MM.1S (cell line): Measurements from ENCODE around the gene LRRC18.

Experiments
- EZH2 ChIP-seq: fragments of 300-600 bp; sonication (generic); optimal IDR thresholded peaks from 2 replicates; pipeline ENCODE3; 2017; ENCODE audit warnings: low read depth, mild to moderate bottlenecking, antibody characterized with exemption, low read length, mixed read lengths
- EZH2phosphoT487 ChIP-seq: fragments of 300-600 bp; sonication (generic); IDR thresholded peaks from 2 replicates; pipeline ENCODE4 v1.6.1; 2018; ENCODE audit warnings: antibody characterized with exemption, low read length
- TF ChIP-seq, protein P1 (sequence below): fragments of 300-600 bp; sonication (generic); IDR thresholded peaks from 2 replicates; pipeline ENCODE4 v1.5.1; 2016; ENCODE audit warnings: antibody characterized with exemption, low read length, mixed read lengths

DNA sequence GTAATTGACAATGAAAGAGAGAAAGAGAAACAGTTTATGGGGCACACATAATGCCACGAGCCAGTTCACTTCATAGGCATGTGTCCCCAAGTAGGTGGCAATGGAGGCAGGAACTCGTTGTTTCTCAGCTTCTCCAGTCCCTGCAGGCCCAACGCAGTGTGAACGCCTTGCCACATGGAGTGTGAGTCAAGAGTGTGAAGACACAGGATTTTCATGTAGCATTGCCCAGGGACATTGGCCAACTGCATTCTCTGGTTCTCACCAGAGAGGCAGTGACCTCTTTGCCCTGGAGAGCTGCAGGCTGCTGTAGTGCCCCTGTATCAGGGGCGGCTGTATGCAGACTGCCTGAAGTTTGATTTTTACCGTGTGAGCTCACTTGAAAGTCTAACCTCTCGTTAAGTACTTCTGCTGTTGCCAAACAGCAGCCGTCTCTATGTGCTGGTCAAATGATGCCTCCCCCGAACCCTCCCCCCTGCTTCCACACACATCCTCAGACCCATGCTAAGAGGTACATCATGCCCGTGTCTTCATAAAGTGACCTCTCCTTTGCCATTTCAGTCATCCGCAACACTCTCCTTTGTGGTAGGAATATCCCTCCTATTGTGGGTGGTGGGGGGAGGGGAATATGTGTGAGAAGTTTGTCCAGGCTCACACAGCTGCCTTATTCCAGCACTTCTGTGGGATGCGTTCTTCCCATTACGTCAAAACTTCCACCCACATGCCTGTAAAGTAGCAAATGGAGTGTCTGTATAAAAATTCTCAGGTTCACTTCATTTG is 12.7 kb downstream of the LRRC18 start:
- TF ChIP-seq EZH2 (no peak), EZH2phosphoT487 (no peak)
- TF ChIP-seq, protein P1, sequence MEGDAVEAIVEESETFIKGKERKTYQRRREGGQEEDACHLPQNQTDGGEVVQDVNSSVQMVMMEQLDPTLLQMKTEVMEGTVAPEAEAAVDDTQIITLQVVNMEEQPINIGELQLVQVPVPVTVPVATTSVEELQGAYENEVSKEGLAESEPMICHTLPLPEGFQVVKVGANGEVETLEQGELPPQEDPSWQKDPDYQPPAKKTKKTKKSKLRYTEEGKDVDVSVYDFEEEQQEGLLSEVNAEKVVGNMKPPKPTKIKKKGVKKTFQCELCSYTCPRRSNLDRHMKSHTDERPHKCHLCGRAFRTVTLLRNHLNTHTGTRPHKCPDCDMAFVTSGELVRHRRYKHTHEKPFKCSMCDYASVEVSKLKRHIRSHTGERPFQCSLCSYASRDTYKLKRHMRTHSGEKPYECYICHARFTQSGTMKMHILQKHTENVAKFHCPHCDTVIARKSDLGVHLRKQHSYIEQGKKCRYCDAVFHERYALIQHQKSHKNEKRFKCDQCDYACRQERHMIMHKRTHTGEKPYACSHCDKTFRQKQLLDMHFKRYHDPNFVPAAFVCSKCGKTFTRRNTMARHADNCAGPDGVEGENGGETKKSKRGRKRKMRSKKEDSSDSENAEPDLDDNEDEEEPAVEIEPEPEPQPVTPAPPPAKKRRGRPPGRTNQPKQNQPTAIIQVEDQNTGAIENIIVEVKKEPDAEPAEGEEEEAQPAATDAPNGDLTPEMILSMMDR = no peak
